Measurements from ENCODE around the gene PARD3.

Gene PARD3

GRCh38 chr10:34190580-34190979 is 624.5 kb downstream of the PARD3 start:
- no peak for DNase-seq

- no peak for DNase-seq
Measured at GRCh38 chr10:34189830-34190229, 625.3 kb downstream of the PARD3 start.

- DNase-seq = no peak
Measured at GRCh38 chr10:34188221-34188620, 626.9 kb downstream of the PARD3 start.

GRCh38 chr10:34187201-34187600 is 627.9 kb downstream of the PARD3 start:
- DNase-seq = no peak

GRCh38 chr10:34186745-34187144 is 628.4 kb downstream of the PARD3 start:
- DNase-seq = no peak

- no peak for DNase-seq
Measured at GRCh38 chr10:34185998-34186397, 629.1 kb downstream of the PARD3 start.

GRCh38 chr10:34184939-34185386 is 630.1 kb downstream of the PARD3 start:
- no peak for DNase-seq

- DNase-seq = no peak
Measured at GRCh38 chr10:34184397-34184796, 630.7 kb downstream of the PARD3 start.

GRCh38 chr10:34183016-34183796 is 631.9 kb downstream of the PARD3 start:
- no peak for DNase-seq

GRCh38 chr10:34181553-34182300 is 633.4 kb downstream of the PARD3 start:
- no peak for DNase-seq

- no peak for DNase-seq
Measured at GRCh38 chr10:34180749-34181148, 634.3 kb downstream of the PARD3 start.

GRCh38 chr10:34179280-34179679 is 635.8 kb downstream of the PARD3 start:
- no peak for DNase-seq

- DNase-seq = no peak
Measured at GRCh38 chr10:34178756-34179155, 636.3 kb downstream of the PARD3 start.

- DNase-seq = no peak
Measured at GRCh38 chr10:34178196-34178595, 636.9 kb downstream of the PARD3 start.

GRCh38 chr10:34177445-34177844 is 637.7 kb downstream of the PARD3 start:
- DNase-seq = no peak

- no peak for DNase-seq
Measured at GRCh38 chr10:34176351-34176750, 638.7 kb downstream of the PARD3 start.

GRCh38 chr10:34175121-34175520 is 640.0 kb downstream of the PARD3 start:
- no peak for DNase-seq

GRCh38 chr10:34172936-34173533 is 642.1 kb downstream of the PARD3 start:
- no peak for DNase-seq

GRCh38 chr10:34171957-34172527 is 643.1 kb downstream of the PARD3 start:
- no peak for DNase-seq

GRCh38 chr10:34169677-34170076 is 645.4 kb downstream of the PARD3 start:
- DNase-seq = no peak

- no peak for DNase-seq
Measured at GRCh38 chr10:34169131-34169530, 646.0 kb downstream of the PARD3 start.

GRCh38 chr10:34168439-34168838 is 646.7 kb downstream of the PARD3 start:
- DNase-seq = no peak

- no peak for DNase-seq
Measured at GRCh38 chr10:34166823-34167222, 648.3 kb downstream of the PARD3 start.

- DNase-seq = no peak
Measured at GRCh38 chr10:34166354-34166753, 648.7 kb downstream of the PARD3 start.
